Lung (tissue), 12 donors: Measurements from ENCODE around the gene CYB561D1. TPM values are rescaled to one million over a fixed set of nuclear protein-coding genes. Genes with fewer than 3 reads are reported as not detected.

Experiments
- ATAC-seq: fragments of 200-7000 bp; cut with Tn5 transposase; one replicate; pipeline ENCODE4 v1.9.1; 2020; ENCODE audit warnings: moderate number of reproducible peaks; ENCODE audit not compliant: insufficient read depth, low FRiP score
- DNase-seq, 3 donors: peaks; one replicate each; pipeline ENCODE4 v3.0.0-alpha.2; 2013 to 2017
- H3K27ac ChIP-seq, 2 donors: one replicate each; pipeline ENCODE4 v1.5.1; 2013; ENCODE audit warnings: mild to moderate bottlenecking in 2 of 2, moderate library complexity in 2 of 2, control low read depth in 1 of 2, inconsistent platforms in 1 of 2, low read depth in 1 of 2, low read length in 1 of 2
- H3K27me3 ChIP-seq, 3 donors: one replicate each; pipeline ENCODE4 v1.5.1; 2013; ENCODE audit warnings: low read length in 2 of 3; ENCODE audit not compliant: control insufficient read depth in 3 of 3, insufficient read depth in 3 of 3
- H3K36me3 ChIP-seq, 4 donors: one replicate each; pipeline ENCODE4 v1.5.1; 2013; ENCODE audit warnings: low read length in 4 of 4, mild to moderate bottlenecking in 1 of 4, moderate library complexity in 1 of 4; ENCODE audit not compliant: control insufficient read depth in 4 of 4, insufficient read depth in 4 of 4
- H3K4me1 ChIP-seq, 5 donors: one replicate each; pipeline ENCODE4 v1.5.1; 2013; ENCODE audit warnings: low read length in 5 of 5, mild to moderate bottlenecking in 2 of 5, moderate library complexity in 1 of 5; ENCODE audit not compliant: control insufficient read depth in 5 of 5, insufficient read depth in 5 of 5
- H3K4me3 ChIP-seq: one replicate; pipeline ENCODE4 v1.5.1; 2013; ENCODE audit warnings: mild to moderate bottlenecking, control low read depth, moderate library complexity
- H3K9ac ChIP-seq, 2 donors: one replicate each; pipeline ENCODE4 v1.5.1; 2013; ENCODE audit warnings: low read length in 2 of 2, control low read depth in 1 of 2; ENCODE audit not compliant: insufficient read depth in 1 of 2
- H3K9me3 ChIP-seq, 4 donors: one replicate each; pipeline ENCODE4 v1.5.1; 2013; ENCODE audit warnings: low read length in 3 of 4, mild to moderate bottlenecking in 1 of 4, moderate library complexity in 1 of 4; ENCODE audit not compliant: control insufficient read depth in 4 of 4, insufficient read depth in 3 of 4
- WGBS, 2 donors: extraction: QIAGEN DNeasy Blood & Tissue Kit; methylation state at CpG; one replicate each; pipeline ENCODE4 v1.1.7; 2013; 5-methylcytosine and 5-hydroxymethylcytosine counted together
- polyA plus RNA-seq, 2 donors: library from polyadenylated mRNA; stranded (reverse); fragments of 200-250 nt; gene quantifications; one replicate each; pipeline ENCODE4 v1.2.1, GENCODE V29; 2013
- total RNA-seq, 2 donors: library from RNA; depleted of rRNA in 1 of 2; stranded (reverse); fragments of >200 nt in 1 of 2; gene quantifications; one replicate each; pipeline ENCODE4 v1.2.1, GENCODE V29; 2014 to 2021
- TF ChIP-seq, protein P1 (sequence below): IDR thresholded peaks from 2 replicates; pipeline ENCODE4 v1.5.1; 2012; ENCODE audit warnings: mild to moderate bottlenecking; ENCODE audit errors: control extremely low read depth, extremely low read depth
- donor health status: control.
- donor health status: control.
- donor health status: Bipolar disorder and iron deficiency.
- donor health status: healthy.
- donor health status: DM: yes; HTN: yes; CAD: no.

The CYB561D1 gene
- total and polyA plus RNA-seq, 4 donors = 3.4 to 13.6 (median 6.2) TPM

DNA sequence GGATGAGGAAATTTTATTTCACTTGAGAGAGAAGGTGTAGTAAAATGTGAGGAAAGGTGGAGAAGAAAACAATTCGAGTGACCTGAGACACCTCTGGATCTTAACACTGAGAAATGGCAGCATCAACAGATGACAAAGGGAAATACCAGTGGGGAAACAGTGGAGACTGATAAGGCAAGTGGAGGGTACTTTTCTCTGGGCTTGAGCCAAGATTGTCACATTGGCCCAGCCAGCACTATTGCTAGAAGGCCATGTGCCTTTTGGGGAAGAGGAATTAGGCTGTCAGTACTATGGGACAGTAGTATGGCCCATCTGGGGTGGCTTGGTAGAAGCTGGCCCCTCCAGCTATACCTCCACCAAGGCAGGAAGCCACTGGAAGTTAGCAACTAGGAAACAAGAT lies 19.2 kb upstream of the CYB561D1 start:
- Histone ChIP-seq H3K4me1 (no peaks in the 10 kb centered on the region), H3K9ac (no peak overlapping the region), H3K36me3 (no peaks in the 10 kb centered on the region), H3K27me3 (peaks cover 0 to 37% (median 24%) of the 10 kb centered on the region in 3 donors), H3K9me3 (no peaks in the 10 kb centered on the region), H3K27ac (no peak overlapping the region), H3K4me3 (no peak overlapping the region)
- DNase-seq (no peak), ATAC-seq (no peak)
- TF ChIP-seq, protein P1, sequence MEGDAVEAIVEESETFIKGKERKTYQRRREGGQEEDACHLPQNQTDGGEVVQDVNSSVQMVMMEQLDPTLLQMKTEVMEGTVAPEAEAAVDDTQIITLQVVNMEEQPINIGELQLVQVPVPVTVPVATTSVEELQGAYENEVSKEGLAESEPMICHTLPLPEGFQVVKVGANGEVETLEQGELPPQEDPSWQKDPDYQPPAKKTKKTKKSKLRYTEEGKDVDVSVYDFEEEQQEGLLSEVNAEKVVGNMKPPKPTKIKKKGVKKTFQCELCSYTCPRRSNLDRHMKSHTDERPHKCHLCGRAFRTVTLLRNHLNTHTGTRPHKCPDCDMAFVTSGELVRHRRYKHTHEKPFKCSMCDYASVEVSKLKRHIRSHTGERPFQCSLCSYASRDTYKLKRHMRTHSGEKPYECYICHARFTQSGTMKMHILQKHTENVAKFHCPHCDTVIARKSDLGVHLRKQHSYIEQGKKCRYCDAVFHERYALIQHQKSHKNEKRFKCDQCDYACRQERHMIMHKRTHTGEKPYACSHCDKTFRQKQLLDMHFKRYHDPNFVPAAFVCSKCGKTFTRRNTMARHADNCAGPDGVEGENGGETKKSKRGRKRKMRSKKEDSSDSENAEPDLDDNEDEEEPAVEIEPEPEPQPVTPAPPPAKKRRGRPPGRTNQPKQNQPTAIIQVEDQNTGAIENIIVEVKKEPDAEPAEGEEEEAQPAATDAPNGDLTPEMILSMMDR = no peak
- 48 to 61% methylated on average over 1 of the region's 1 CpG for WGBS, 2 donors

DNA sequence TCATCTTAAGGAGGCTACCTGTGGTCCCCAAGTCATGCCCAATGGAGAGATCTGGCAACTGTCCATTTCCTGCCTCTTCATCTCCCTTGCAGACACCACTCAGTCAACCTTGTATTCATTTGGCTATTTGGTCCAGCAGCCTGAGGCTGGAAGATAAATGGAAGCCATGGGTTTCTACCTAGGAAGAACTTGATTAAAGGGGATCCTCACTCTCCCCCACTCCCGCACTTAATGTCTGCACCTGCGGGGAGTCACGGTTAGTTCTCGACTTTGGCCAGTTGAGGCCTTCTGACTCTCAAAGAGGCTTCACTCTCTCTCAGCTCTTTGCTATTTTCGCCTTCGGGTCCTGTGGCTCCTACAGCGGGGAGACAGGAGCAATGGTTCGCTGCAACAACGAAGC lies 18.6 kb upstream of the CYB561D1 start:
- Histone ChIP-seq H3K9me3 (no peaks in the 10 kb centered on the region), H3K27ac (no peak overlapping the region), H3K36me3 (no peaks in the 10 kb centered on the region), H3K9ac (no peak overlapping the region), H3K4me1 (no peaks in the 10 kb centered on the region), H3K4me3 (no peak overlapping the region), H3K27me3 (peaks cover 0 to 35% (median 19%) of the 10 kb centered on the region in 3 donors)
- DNase-seq = no peak
- TF ChIP-seq, protein P1 = no peak
- 86 to 87% methylated on average over 9 of the region's 9 CpGs for WGBS, 2 donors
- no peak for ATAC-seq

DNA sequence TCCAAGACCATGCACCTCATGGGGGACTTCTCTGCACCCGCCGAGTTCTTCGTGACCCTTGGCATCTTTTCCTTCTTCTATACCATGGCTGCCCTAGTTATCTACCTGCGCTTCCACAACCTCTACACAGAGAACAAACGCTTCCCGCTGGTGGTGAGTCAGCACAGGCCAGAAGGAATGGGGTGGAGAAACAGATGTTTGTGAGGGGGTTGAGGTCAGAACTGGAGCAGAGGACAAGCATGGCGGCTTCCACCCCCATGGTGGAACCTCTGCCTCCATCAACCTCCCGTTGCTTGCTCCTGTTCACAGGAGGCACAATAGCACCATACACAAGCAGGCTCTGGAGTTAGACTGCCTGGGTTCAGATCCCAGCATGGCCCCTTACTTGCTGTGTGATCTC lies 17.1 kb upstream of the CYB561D1 start:
- peaks cover 0 to 23% (median 11%) of the 10 kb centered on the region in 3 donors for H3K27me3 ChIP-seq
- DNase-seq = no peak
- no peaks in the 10 kb centered on the region for H3K9me3 ChIP-seq
- TF ChIP-seq, protein P1 = no peak
- 92 to 93% methylated on average over 8 of the region's 8 CpGs for WGBS, 2 donors
- no peaks in the 10 kb centered on the region for H3K36me3 ChIP-seq
- no peak for ATAC-seq
- H3K9ac ChIP-seq = no peak overlapping the region
- no peak overlapping the region for H3K27ac ChIP-seq
- no peaks in the 10 kb centered on the region for H3K4me1 ChIP-seq
- H3K4me3 ChIP-seq = no peak overlapping the region

DNA sequence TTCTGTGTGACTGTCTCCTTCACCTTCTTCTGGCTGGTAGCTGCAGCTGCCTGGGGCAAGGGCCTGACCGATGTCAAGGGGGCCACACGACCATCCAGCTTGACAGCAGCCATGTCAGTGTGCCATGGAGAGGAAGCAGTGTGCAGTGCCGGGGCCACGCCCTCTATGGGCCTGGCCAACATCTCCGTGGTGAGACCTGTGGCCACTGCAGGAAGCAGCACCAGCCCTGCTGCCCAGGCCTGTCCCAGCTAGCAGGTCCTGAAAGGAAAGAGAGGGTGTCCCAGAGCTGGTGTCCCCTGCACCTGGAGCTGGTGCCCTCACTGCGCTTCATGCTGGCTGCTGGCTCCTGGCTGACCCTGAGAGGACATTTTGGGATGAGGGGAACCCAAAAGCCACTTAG lies 16.1 kb upstream of the CYB561D1 start:
- Histone ChIP-seq H3K36me3 (no peaks in the 10 kb centered on the region), H3K4me3 (no peak overlapping the region), H3K27ac (no peak overlapping the region), H3K27me3 (peaks cover 0 to 23% (median 9%) of the 10 kb centered on the region in 3 donors), H3K4me1 (peaks cover 0 to under 1% (median 0%) of the 10 kb centered on the region in 5 donors), H3K9ac (no peak overlapping the region), H3K9me3 (no peaks in the 10 kb centered on the region)
- TF ChIP-seq, protein P1 = no peak
- DNase-seq (no peak), ATAC-seq (no peak)
- 58 to 62% methylated on average over 6 of the region's 6 CpGs for WGBS, 2 donors
